Left cardiac atrium (tissue), 4 donors: ENCODE measurements around the gene GPR6. TPM values are rescaled to one million over a fixed set of nuclear protein-coding genes. Genes with fewer than 3 reads are reported as not detected.

ENCODE experiments used
- ATAC-seq, 2 donors: fragments of 200-7000 bp; cut with Tn5 transposase; one replicate each; pipeline ENCODE4 v1.9.1; 2020; ENCODE audit warnings: mild to moderate bottlenecking in 2 of 2, moderate library complexity in 2 of 2
- DNase-seq: peaks from one replicate; pipeline ENCODE4 v3.0.0-alpha.2; 2020
- intact Hi-C, 2 donors: fragments of 100-400 bp; cut with DNase I; formaldehyde crosslinking; loops; one replicate each; pipeline versions ENCODE4 v1.14.1 to v1.15.1; 2022 to 2023
- total RNA-seq, 2 donors: library from RNA; stranded (reverse); fragmentation: NEBNext Ultra II Directional; extraction: Animal tissue kit (Norgen Biotek cat#: 25700); gene quantifications; one replicate each; pipeline ENCODE4 v1.2.1, GENCODE V29; 2021
- donor health status: DM: no; HTN: yes; CAD: no.
- donor health status: DM: no; HTN: yes; CAD: no; lungs with severe emphysema.
- donor health status: DM: yes; HTN: yes; CAD: no.
- donor health status: Dilated cardiomyopathy.

Gene GPR6
- total RNA-seq, 2 donors from 2014 or later, result not detected

GRCh38 chr6:109991201-109992101 lies 13.3 kb downstream of the GPR6 start:
- intact Hi-C loops, result no loop called here
- no peak for ATAC-seq
- DNase-seq, result no peak

GRCh38 chr6:109998159-109998785 lies 20.2 kb downstream of the GPR6 start:
- ATAC-seq (no peak), DNase-seq (no peak)
- intact Hi-C loops, result no loop called here

GRCh38 chr6:109999740-110000139 lies 21.6 kb downstream of the GPR6 start:
- intact Hi-C loops, result no loop called here
- ATAC-seq (no peak), DNase-seq (no peak)

GRCh38 chr6:110002676-110003075 lies 24.6 kb downstream of the GPR6 start:
- no peak for DNase-seq
- intact Hi-C loops, result no loop called here
- no peak for ATAC-seq

- intact Hi-C loops, result no loop called here
- no peak for ATAC-seq
- no peak for DNase-seq
Observed at GRCh38 chr6:110013386-110013785, 35.3 kb downstream of the GPR6 start.

- no peak for DNase-seq
- intact Hi-C loops, result no loop called here
- no peak for ATAC-seq
Observed at GRCh38 chr6:110015206-110015605, 37.1 kb downstream of the GPR6 start.

GRCh38 chr6:110017306-110017705 lies 39.2 kb downstream of the GPR6 start:
- DNase-seq, result no peak
- intact Hi-C loops, result no loop called here
- ATAC-seq, result no peak

- ATAC-seq, result no peak
- intact Hi-C loops, result no loop called here
- DNase-seq, result no peak
Observed at GRCh38 chr6:110017946-110018345, 39.8 kb downstream of the GPR6 start.

- DNase-seq, result no peak
- no peak for ATAC-seq
- intact Hi-C loops, result no loop called here
Observed at GRCh38 chr6:110018486-110018885, 40.4 kb downstream of the GPR6 start.

GRCh38 chr6:110020888-110021287 lies 42.8 kb downstream of the GPR6 start:
- ATAC-seq, result no peak
- DNase-seq, result no peak
- intact Hi-C loops, result no loop called here

- intact Hi-C loops, result no loop called here
- no peak for ATAC-seq
- no peak for DNase-seq
Observed at GRCh38 chr6:110029144-110029543, 51.0 kb downstream of the GPR6 start.

Other genes with a start within 250 kb of the GPR6 start
- gene WASF1, start 201.4 kb downstream of the GPR6 start, total RNA-seq, result 1 to 10 TPM; 3.0 to 3.2 TPM
- 10 to 100 TPM; 13.9 to 15.8 TPM for gene CDC40, start 202.1 kb downstream of the GPR6 start, total RNA-seq